ENCODE measurements around the gene PLPPR3.

GRCh38 chr19:845707-846521, 24.2 kb upstream of the PLPPR3 start:
- TF ChIP-seq POLR2A (IDR thresholded peaks at IDR 0.05; ENCODE audit: low read length) = no peak
- no peak for TF ChIP-seq GATA1 (IDR thresholded peaks at IDR 0.05; ENCODE audit: low read depth, low read length)

Measured in erythroblast (primary cell).